ENCODE results near the gene BLACAT1.

GRCh38 chr1:205444931-205445645 lies 10.8 kb downstream of the BLACAT1 start:
- TF ChIP-seq CTCF (IDR thresholded peaks at IDR 0.05), result no peak
- TF ChIP-seq EZH2 (IDR thresholded peaks at IDR 0.05), result no peak
